SK-N-SH (cell line): ENCODE data around the gene MAP1B. TPM values are rescaled to one million over a fixed set of nuclear protein-coding genes. Genes with fewer than 3 reads are reported as not detected.
A peak's percentile ranks its signal among the peaks of the same experiment; 100 is the strongest.

ENCODE experiments used
- CTCF ChIA-PET: fragments of 300-600, 350-600 bp; formaldehyde crosslinking; extraction: SDS; loops from one replicate; lab custom pipeline; 2021; lab: Yijun Ruan, JAX
- POLR2A ChIA-PET: fragments of 350-600 bp; sonication (Branson Sonifier 250); formaldehyde crosslinking; extraction: SDS; loops from one replicate; lab custom pipeline; 2020; ENCODE audit warnings: antibody characterized with exemption, inconsistent platforms; lab: Yijun Ruan, JAX
- DNase-seq: peaks from one replicate; pipeline ENCODE4 v3.0.0; 2012
- H2AFZ ChIP-seq: fragments of 200-600 bp; sonication (generic); 2 replicates; pipeline ENCODE4 v1.8.1; 2016; ENCODE audit warnings: antibody characterized with exemption, mild to moderate bottlenecking, low read depth
- H3F3A ChIP-seq: fragments of 200-600 bp; sonication (generic); replicated peaks from 2 replicates; pipeline ENCODE3; 2016; ENCODE audit warnings: antibody characterized with exemption, mild to moderate bottlenecking; ENCODE audit not compliant: insufficient read depth
- H3K27ac ChIP-seq, 2 experiments: fragments of 200-500 bp in 1 of 2; fragments of 200-600 bp in 1 of 2; sonication (Bioruptor generic) in 1 of 2; sonication (generic), shearing (Covaris generic) in 1 of 2; 2 replicates each; pipeline versions ENCODE4 v1.5.1 to v1.6.1; 2014 to 2016; ENCODE audit warnings: low read depth in 2 of 2, inconsistent platforms in 1 of 2, low read length in 1 of 2, mild to moderate bottlenecking in 1 of 2, mixed read lengths in 1 of 2
- H3K27me3 ChIP-seq: fragments of 200-600 bp; sonication (generic), shearing (Covaris generic); 2 replicates; pipeline ENCODE4 v1.6.1; 2016; ENCODE audit warnings: mixed run types; ENCODE audit not compliant: insufficient read depth
- H3K36me3 ChIP-seq, 2 experiments: fragments of 200-500 bp in 1 of 2; fragments of 200-600 bp in 1 of 2; sonication (Bioruptor generic) in 1 of 2; sonication (generic) in 1 of 2; replicated peaks in 1 of 2; 2 replicates each; pipeline versions ENCODE3 to v1.5.1; 2014 to 2016; ENCODE audit warnings: low read length in 1 of 2, mild to moderate bottlenecking in 1 of 2; ENCODE audit not compliant: insufficient read depth in 2 of 2, control insufficient read depth in 1 of 2
- H3K4me1 ChIP-seq, 2 experiments: fragments of 200-500 bp in 1 of 2; fragments of 200-600 bp in 1 of 2; sonication (Bioruptor generic) in 1 of 2; sonication (generic), shearing (Covaris generic) in 1 of 2; 2 replicates each; pipeline versions ENCODE4 v1.5.1 to v1.6.1; 2014 to 2016; ENCODE audit warnings: low read depth in 1 of 2, low read length in 1 of 2, mixed run types in 1 of 2; ENCODE audit not compliant: insufficient read depth in 2 of 2, control insufficient read depth in 1 of 2
- H3K4me2 ChIP-seq: fragments of 200-600 bp; sonication (generic), shearing (Covaris generic); 2 replicates; pipeline ENCODE4 v1.6.1; 2017; ENCODE audit warnings: mixed run types
- H3K4me3 ChIP-seq, 2 experiments: fragments of 200-500 bp in 1 of 2; fragments of 200-600 bp in 1 of 2; sonication (Bioruptor generic) in 1 of 2; sonication (generic), shearing (Covaris generic) in 1 of 2; 2 replicates each; pipeline versions ENCODE4 v1.5.1 to v1.8.1; 2014 to 2016; ENCODE audit warnings: low read depth in 2 of 2, inconsistent platforms in 1 of 2, low read length in 1 of 2, mild to moderate bottlenecking in 1 of 2, mixed read lengths in 1 of 2, moderate library complexity in 1 of 2
- H3K79me2 ChIP-seq: fragments of 200-600 bp; sonication (generic); 2 replicates; pipeline ENCODE4 v1.8.1; 2017; ENCODE audit warnings: mild to moderate bottlenecking; ENCODE audit not compliant: insufficient read depth
- H3K9ac ChIP-seq: fragments of 200-600 bp; sonication (generic); 2 replicates; pipeline ENCODE4 v1.6.1; 2017; ENCODE audit warnings: mixed run types
- H3K9me2 ChIP-seq: fragments of 200-600 bp; sonication (generic); 2 replicates; pipeline ENCODE4 v1.6.1; 2017; ENCODE audit warnings: mixed run types
- H3K9me3 ChIP-seq: fragments of 200-600 bp; sonication (generic); 2 replicates; pipeline ENCODE4 v1.6.1; 2017; ENCODE audit warnings: mixed run types, mild to moderate bottlenecking, moderate library complexity
- H4K20me1 ChIP-seq: fragments of 200-600 bp; sonication (generic); 2 replicates; pipeline ENCODE4 v1.6.1; 2017; ENCODE audit warnings: mild to moderate bottlenecking, mixed run types; ENCODE audit not compliant: insufficient read depth
- CHD2 ChIP-seq: fragments of 150-350 bp; IDR thresholded peaks from 2 replicates; pipeline ENCODE4 v1.6.1; 2018; ENCODE audit warnings: low read length; ENCODE audit not compliant: partially characterized antibody
- CTCF ChIP-seq: fragments of 200-600 bp; sonication (generic); IDR thresholded peaks from 2 replicates; pipeline ENCODE4 v1.6.1; 2017; ENCODE audit warnings: antibody characterized with exemption, mild to moderate bottlenecking, moderate library complexity
- ELF1 ChIP-seq: IDR thresholded peaks from 2 replicates; pipeline ENCODE4 v1.4.0; 2012
- FOXJ3 ChIP-seq: sonication (generic); formaldehyde crosslinking; IDR thresholded peaks from 2 replicates; pipeline ENCODE4 v1.5.1; 2020; ENCODE audit warnings: mild to moderate bottlenecking, missing genetic modification reagents
- FOXM1 ChIP-seq: IDR thresholded peaks from 2 replicates; pipeline ENCODE4 v1.4.0; 2012; ENCODE audit warnings: low read depth, mild to moderate bottlenecking
- GATA2 ChIP-seq: sonication (generic); formaldehyde crosslinking; IDR thresholded peaks from 2 replicates; pipeline ENCODE4 v1.5.0; 2020; ENCODE audit warnings: mild to moderate bottlenecking, missing genetic modification reagents
- JUND ChIP-seq: IDR thresholded peaks from 2 replicates; pipeline ENCODE4 v1.4.0; 2012
- MEF2A ChIP-seq: IDR thresholded peaks from 2 replicates; pipeline ENCODE4 v1.4.0; 2012; ENCODE audit warnings: low read depth, borderline replicate concordance
- NFIC ChIP-seq: IDR thresholded peaks from 2 replicates; pipeline ENCODE4 v1.4.0; 2012; ENCODE audit warnings: borderline replicate concordance
- PBX3 ChIP-seq: IDR thresholded peaks from 2 replicates; pipeline ENCODE4; 2012
- POLR2AphosphoS5 ChIP-seq: IDR thresholded peaks from 2 replicates; pipeline ENCODE4 v1.6.1; 2012; ENCODE audit warnings: low read depth, low read length
- RAD21 ChIP-seq: IDR thresholded peaks from 2 replicates; pipeline ENCODE4 v1.6.1; 2012; ENCODE audit warnings: mild to moderate bottlenecking, low read length
- RCOR1 ChIP-seq: fragments of 150-350 bp; IDR thresholded peaks from 2 replicates; pipeline ENCODE4 v1.6.1; 2017; ENCODE audit warnings: antibody characterized with exemption, low read length
- REST ChIP-seq: IDR thresholded peaks from 2 replicates; pipeline ENCODE4 v1.6.1; 2012; ENCODE audit warnings: mild to moderate bottlenecking, low read depth, low read length, moderate library complexity
- RFX5 ChIP-seq: IDR thresholded peaks from 2 replicates; pipeline ENCODE4 v1.6.1; 2012; ENCODE audit warnings: mild to moderate bottlenecking, improper control_type of control experiment, low read length
- RXRA ChIP-seq: IDR thresholded peaks from 2 replicates; pipeline ENCODE4 v1.4.0; 2012; ENCODE audit warnings: low read depth, mild to moderate bottlenecking, borderline replicate concordance
- SIN3A ChIP-seq: IDR thresholded peaks from 2 replicates; pipeline ENCODE4 v1.6.1; 2012; ENCODE audit warnings: low read depth, mild to moderate bottlenecking, low read length, moderate library complexity, borderline replicate concordance
- SMC3 ChIP-seq: IDR thresholded peaks from 2 replicates; pipeline ENCODE4 v1.6.1; 2012; ENCODE audit warnings: low read depth, low read length, improper control_type of control experiment
- TAF1 ChIP-seq: IDR thresholded peaks from 2 replicates; pipeline ENCODE4 v1.6.1; 2012; ENCODE audit warnings: low read depth, mild to moderate bottlenecking, low read length, moderate library complexity, borderline replicate concordance
- TEAD4 ChIP-seq: IDR thresholded peaks from 2 replicates; pipeline ENCODE4 v1.4.0; 2012; ENCODE audit warnings: mild to moderate bottlenecking, borderline replicate concordance; ENCODE audit not compliant: insufficient read depth
- YY1 ChIP-seq: IDR thresholded peaks from 2 replicates; pipeline ENCODE4 v1.4.0; 2012; ENCODE audit warnings: low read depth, mild to moderate bottlenecking
- ZBTB33 ChIP-seq: IDR thresholded peaks from 2 replicates; pipeline ENCODE4 v1.4.0; 2012; ENCODE audit warnings: low read depth, borderline replicate concordance
- WGBS: methylation state at CpG from one replicate; pipeline ENCODE4 v1.1.6; 2017; ENCODE audit warnings: low lambda C conversion rate; 5-methylcytosine and 5-hydroxymethylcytosine counted together
- polyA plus RNA-seq, 3 experiments: library from polyadenylated mRNA; depleted of rRNA; stranded (reverse); fragments of >200 nt; gene quantifications; 2 replicates each; pipeline ENCODE4 v1.2.3, GENCODE V29; 2012

MAP1B gene
- polyA plus RNA-seq, 1 of the 3 experiments (the other 2 are of a cell fraction), result 47.5 TPM

GRCh38 chr5:72252574-72253155 is 145.4 kb downstream of the MAP1B start (continued):
- peak; percentile 53; the same call in 1 of the 2 replicates for TF ChIP-seq ZBTB33
- TF ChIP-seq FOXJ3 (CRISPR knock-in tag), result no peak
- TF ChIP-seq SMC3, result no peak
- TF ChIP-seq JUND, result peak; percentile 81
- TF ChIP-seq RXRA, result peak; percentile 68; the same call in 1 of the 2 replicates

GRCh38 chr5:72255237-72255636 is 148.0 kb downstream of the MAP1B start:
- peaks cover 35% of the 10 kb centered on the region for H3K79me2 ChIP-seq
- DNase-seq, result no peak
- CTCF ChIA-PET, result no interaction called here
- H2AFZ ChIP-seq, result no peak overlapping the region
- POLR2A ChIA-PET, result no interaction called here
- no peak overlapping the region for H3K4me2 ChIP-seq
- no peak overlapping the region for H3K4me3 ChIP-seq
- no peaks in the 10 kb centered on the region for H3K9me2 ChIP-seq
- H3K9me3 ChIP-seq, result no peaks in the 10 kb centered on the region
- peaks cover 32% of the 10 kb centered on the region for H3F3A ChIP-seq
- peaks cover 8 to 40% of the 10 kb centered on the region in 2 experiments for H3K4me1 ChIP-seq
- H4K20me1 ChIP-seq, result no peaks in the 10 kb centered on the region
- no peak overlapping the region for H3K9ac ChIP-seq
- peaks cover 2 to 5% of the 10 kb centered on the region in 2 experiments for H3K36me3 ChIP-seq
- no peak overlapping the region; a peak in 1 of 4 replicates for H3K27ac ChIP-seq
- no peaks in the 10 kb centered on the region for H3K27me3 ChIP-seq
- over 99% methylated on average over 3 of the region's 3 CpGs for WGBS
- TF ChIP-seq ELF1 (no peak), SIN3A (no peak), GATA2 (no peak), REST (no peak), RCOR1 (no peak), FOXM1 (no peak), RAD21 (no peak), POLR2AphosphoS5 (no peak), TEAD4 (no peak), MEF2A (no peak), PBX3 (no peak), YY1 (no peak), CTCF (no peak), NFIC (no peak), ZBTB33 (no peak), RFX5 (no peak), CHD2 (no peak), TAF1 (no peak)
